GM21526 (cell line): ENCODE measurements around the gene RPS24.
"Not testable (repeated sequence)": the region's sequence is repeated elsewhere in the genome, so short reads cannot be mapped to it uniquely, and the experiment has no call there.

Experiments
- ATAC-seq: cut with Tn5 transposase; IDR thresholded peaks from one replicate; pipeline ENCODE4 v1.9.1; 2021; ENCODE audit warnings: moderate library complexity; ENCODE audit not compliant: unreplicated experiment, low FRiP score

RPS24 gene

GRCh38 chr10:78033637-78034470, at the start of gene RPS24:
Gene RPS24, plus strand, starts transcription at chr10:78033863. Its CDS starts 39 bp downstream, at chr10:78033902.
- ATAC-seq, result peak; percentile 76

DNA sequence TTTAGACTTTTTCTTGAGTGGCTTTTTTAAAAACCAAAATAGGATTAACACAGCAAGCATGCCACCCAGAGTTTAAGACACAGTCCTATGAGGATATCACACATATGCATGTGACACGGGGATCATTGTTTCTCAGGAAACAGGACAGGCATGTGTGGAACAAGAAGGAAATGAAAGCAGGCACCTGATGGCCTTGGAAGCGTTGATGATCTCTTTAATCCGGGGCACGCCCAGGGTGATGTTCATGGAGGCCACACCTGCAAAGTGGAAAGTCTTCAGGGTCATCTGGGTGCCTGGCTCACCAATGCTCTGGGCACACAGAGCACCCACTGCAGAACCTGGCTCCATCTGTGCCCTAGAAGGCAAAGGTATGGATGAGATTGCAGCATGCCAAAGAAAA, 48.7 kb upstream of the RPS24 start:
- no peak for ATAC-seq

- no peak for ATAC-seq
Observed at GRCh38 chr10:77987671-77988255, 45.9 kb upstream of the RPS24 start.

GRCh38 chr10:77989081-77989724, 44.5 kb upstream of the RPS24 start:
- no peak for ATAC-seq

GRCh38 chr10:77993620-77994019, 40.0 kb upstream of the RPS24 start:
- no peak for ATAC-seq

GRCh38 chr10:77998780-77999179, 34.9 kb upstream of the RPS24 start:
- ATAC-seq, result not testable (repeated sequence)

DNA sequence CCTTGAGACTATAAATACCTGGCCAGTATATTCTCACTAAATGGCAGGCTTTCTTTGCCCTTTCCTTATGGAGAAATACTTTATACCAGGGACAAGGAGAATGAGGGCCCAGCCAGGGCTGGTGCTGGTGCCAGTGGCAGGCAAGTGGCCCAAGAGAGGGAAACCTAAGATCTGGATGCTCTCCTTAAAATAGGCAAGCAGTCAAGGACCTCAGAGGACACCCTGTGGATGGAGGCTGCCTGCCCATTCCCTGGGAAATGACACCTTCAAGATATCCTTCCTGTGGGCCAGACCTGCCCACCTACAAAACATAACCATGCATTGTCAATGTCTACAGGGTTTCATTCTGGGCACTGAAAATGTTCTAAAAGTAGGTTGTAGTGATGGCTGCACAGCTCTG, 33.5 kb upstream of the RPS24 start:
- no peak for ATAC-seq

GRCh38 chr10:78000956-78001472, 32.6 kb upstream of the RPS24 start:
- ATAC-seq, result no peak

GRCh38 chr10:78002541-78003288, 30.9 kb upstream of the RPS24 start:
- ATAC-seq, result no peak

GRCh38 chr10:78004215-78005026, 29.2 kb upstream of the RPS24 start:
- ATAC-seq, result no peak

GRCh38 chr10:78007172-78007571, 26.5 kb upstream of the RPS24 start:
- ATAC-seq, result no peak

DNA sequence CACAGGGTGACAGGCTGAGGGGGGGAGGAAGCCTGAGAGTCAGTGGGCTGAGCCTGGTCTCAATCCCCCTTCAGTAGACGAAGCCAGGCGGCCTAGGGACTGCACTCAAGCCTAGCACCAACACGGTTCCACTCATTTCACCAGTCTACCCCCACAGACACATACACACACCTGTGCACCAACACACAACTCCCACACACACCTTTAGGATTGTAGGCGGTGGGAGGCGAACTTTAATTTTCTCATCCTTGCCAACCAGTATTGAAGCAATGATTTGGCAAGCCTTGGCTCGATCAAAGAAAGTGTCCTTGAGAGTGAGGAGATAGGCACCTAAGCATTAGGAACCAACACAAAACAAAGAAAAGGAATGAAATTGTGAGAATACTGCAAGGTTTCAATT, 24.0 kb upstream of the RPS24 start:
- no peak for ATAC-seq

DNA sequence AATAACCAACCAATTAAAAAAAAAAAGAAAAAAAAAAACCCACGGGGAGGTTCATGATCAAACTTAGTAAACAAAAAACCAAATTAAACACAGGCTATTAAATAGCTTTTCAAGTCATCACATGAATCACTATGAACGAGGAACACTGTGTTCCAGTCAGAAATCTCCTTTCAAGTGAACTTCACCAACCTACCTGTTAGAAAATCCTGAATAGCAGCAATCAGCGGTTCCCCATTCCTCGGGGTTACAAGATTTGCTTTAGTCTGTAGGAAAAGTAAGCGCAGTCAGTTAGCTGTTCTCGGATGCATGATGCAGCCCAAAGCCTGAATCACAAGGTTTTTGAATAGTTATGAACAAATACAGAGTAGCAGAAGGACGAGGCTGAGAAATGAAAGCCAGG, 23.4 kb upstream of the RPS24 start:
- no peak for ATAC-seq

GRCh38 chr10:78011065-78011464, 22.6 kb upstream of the RPS24 start:
- ATAC-seq, result no peak

DNA sequence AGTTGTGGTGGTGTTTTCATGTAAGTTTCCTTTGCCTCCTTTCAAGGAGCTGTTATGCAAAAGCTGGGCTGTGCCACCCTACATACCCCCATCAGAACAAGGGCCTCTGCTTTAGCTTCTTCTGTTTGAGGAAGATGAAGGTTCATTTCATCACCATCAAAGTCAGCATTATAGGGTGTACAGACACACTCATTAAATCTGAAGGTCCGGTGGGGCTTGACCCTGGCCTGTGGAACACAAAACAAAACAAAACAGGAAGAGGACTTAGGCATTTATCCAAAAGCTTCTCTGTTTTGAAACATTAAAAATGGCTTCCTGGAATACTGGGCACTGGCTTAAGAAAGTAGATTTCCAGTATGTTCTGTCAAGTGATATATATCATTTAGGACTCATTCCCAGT, 20.1 kb upstream of the RPS24 start:
- ATAC-seq, result no peak

DNA sequence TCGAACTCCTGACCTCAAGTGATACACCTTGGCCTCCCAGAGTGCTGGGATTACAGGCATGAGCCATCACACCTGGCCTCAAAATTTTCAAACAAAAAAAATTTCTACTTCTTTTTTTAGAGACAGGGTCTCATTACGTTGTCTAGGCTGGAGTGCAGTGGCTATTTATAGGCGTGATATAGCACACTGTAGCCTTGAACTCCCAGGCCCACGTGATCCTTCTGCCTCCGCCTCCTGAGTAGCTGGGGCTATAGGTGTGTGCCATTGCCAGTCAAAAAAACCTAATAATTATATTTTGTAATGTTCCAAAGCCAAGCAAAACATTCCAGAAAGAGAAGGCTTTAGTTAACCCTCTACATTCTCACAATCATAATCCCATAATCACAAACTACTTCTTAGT, 18.1 kb upstream of the RPS24 start:
- no peak for ATAC-seq

GRCh38 chr10:78017856-78018255, 15.8 kb upstream of the RPS24 start:
- ATAC-seq, result no peak

- no peak for ATAC-seq
Observed at GRCh38 chr10:78019264-78019663, 14.4 kb upstream of the RPS24 start.

- ATAC-seq, result no peak
Observed at GRCh38 chr10:78021201-78021600, 12.5 kb upstream of the RPS24 start.

DNA sequence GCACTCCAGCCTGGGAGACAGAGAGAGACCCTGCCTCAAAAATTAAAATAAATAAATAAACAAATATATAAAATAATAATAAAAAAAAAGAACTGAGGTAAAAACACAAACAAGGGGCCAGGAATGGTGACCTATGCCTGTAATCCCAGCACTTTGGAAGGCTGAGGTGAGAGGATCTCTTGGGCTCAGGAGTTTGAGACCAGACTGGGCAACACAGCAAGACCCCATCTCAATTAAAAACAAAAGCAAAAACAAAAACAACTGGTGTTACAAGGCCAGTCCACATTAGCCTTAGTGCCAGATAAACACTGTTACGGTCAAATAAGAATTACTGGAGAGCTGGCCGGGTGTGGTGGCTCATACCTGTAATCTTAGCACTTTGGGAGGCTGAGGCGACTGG, 9.9 kb upstream of the RPS24 start:
- no peak for ATAC-seq
